Measurements from ENCODE around the gene PNKD.

GRCh38 chr2:218301176-218301819 is 31.0 kb downstream of the PNKD start:
- TF ChIP-seq, protein P1, sequence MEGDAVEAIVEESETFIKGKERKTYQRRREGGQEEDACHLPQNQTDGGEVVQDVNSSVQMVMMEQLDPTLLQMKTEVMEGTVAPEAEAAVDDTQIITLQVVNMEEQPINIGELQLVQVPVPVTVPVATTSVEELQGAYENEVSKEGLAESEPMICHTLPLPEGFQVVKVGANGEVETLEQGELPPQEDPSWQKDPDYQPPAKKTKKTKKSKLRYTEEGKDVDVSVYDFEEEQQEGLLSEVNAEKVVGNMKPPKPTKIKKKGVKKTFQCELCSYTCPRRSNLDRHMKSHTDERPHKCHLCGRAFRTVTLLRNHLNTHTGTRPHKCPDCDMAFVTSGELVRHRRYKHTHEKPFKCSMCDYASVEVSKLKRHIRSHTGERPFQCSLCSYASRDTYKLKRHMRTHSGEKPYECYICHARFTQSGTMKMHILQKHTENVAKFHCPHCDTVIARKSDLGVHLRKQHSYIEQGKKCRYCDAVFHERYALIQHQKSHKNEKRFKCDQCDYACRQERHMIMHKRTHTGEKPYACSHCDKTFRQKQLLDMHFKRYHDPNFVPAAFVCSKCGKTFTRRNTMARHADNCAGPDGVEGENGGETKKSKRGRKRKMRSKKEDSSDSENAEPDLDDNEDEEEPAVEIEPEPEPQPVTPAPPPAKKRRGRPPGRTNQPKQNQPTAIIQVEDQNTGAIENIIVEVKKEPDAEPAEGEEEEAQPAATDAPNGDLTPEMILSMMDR (IDR thresholded peaks at IDR 0.05; ENCODE audit: low read depth, low read length, poor library complexity, severe bottlenecking): peak; percentile 97
- no peak for TF ChIP-seq EZH2phosphoT487 (IDR thresholded peaks at IDR 0.05; ENCODE audit: borderline replicate concordance, low read length)
